Measurements from ENCODE around the gene ADAP2.

GRCh38 chr17:30982855-30983254 is 61.1 kb downstream of the ADAP2 start:
- TF ChIP-seq, protein P1, sequence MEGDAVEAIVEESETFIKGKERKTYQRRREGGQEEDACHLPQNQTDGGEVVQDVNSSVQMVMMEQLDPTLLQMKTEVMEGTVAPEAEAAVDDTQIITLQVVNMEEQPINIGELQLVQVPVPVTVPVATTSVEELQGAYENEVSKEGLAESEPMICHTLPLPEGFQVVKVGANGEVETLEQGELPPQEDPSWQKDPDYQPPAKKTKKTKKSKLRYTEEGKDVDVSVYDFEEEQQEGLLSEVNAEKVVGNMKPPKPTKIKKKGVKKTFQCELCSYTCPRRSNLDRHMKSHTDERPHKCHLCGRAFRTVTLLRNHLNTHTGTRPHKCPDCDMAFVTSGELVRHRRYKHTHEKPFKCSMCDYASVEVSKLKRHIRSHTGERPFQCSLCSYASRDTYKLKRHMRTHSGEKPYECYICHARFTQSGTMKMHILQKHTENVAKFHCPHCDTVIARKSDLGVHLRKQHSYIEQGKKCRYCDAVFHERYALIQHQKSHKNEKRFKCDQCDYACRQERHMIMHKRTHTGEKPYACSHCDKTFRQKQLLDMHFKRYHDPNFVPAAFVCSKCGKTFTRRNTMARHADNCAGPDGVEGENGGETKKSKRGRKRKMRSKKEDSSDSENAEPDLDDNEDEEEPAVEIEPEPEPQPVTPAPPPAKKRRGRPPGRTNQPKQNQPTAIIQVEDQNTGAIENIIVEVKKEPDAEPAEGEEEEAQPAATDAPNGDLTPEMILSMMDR (IDR thresholded peaks at IDR 0.05) = no peak
- no peak for TF ChIP-seq POLR2A (IDR thresholded peaks at IDR 0.05)
